Measurements from ENCODE around the gene FCER2. TPM values are rescaled to one million over a fixed set of nuclear protein-coding genes. Genes with fewer than 3 reads are reported as not detected.
"Not testable (repeated sequence)": the region's sequence is repeated elsewhere in the genome, so short reads cannot be mapped to it uniquely, and the experiment has no call there.

The FCER2 gene
- total RNA-seq, 1 experiment from 2014 or later = not detected

- no peak for DNase-seq (ENCODE audit: low read depth)
These were observed 54.8 kb downstream of the FCER2 start for GRCh38 chr19:7647156-7647555.

- DNase-seq (ENCODE audit: low read depth) = no peak
These were observed 55.6 kb downstream of the FCER2 start for GRCh38 chr19:7646426-7646700.

GRCh38 chr19:7645656-7646425, 56.1 kb downstream of the FCER2 start:
- DNase-seq (ENCODE audit: low read depth) = no peak

- no peak for DNase-seq (ENCODE audit: low read depth)
These were observed 56.8 kb downstream of the FCER2 start for GRCh38 chr19:7645163-7645562.

GRCh38 chr19:7644550-7644877, 57.4 kb downstream of the FCER2 start:
- DNase-seq (ENCODE audit: low read depth) = no peak

GRCh38 chr19:7643629-7644549, 58.0 kb downstream of the FCER2 start:
- not testable (repeated sequence) for DNase-seq (ENCODE audit: low read depth)

GRCh38 chr19:7643031-7643415, 58.9 kb downstream of the FCER2 start:
- DNase-seq (ENCODE audit: low read depth) = no peak

GRCh38 chr19:7642295-7643030, 59.5 kb downstream of the FCER2 start:
- DNase-seq (ENCODE audit: low read depth) = no peak

- DNase-seq (ENCODE audit: low read depth) = no peak
These were observed 60.3 kb downstream of the FCER2 start for GRCh38 chr19:7641290-7642276.

GRCh38 chr19:7640803-7641202, 61.1 kb downstream of the FCER2 start:
- no peak for DNase-seq (ENCODE audit: low read depth)

GRCh38 chr19:7639863-7640348, 62.0 kb downstream of the FCER2 start:
- DNase-seq (ENCODE audit: low read depth) = no peak

- no peak for DNase-seq (ENCODE audit: low read depth)
These were observed 63.0 kb downstream of the FCER2 start for GRCh38 chr19:7638802-7639465.

Other genes starting within 250 kb of the FCER2 start
- 0.36 and 3.2 TPM in 2 replicates for gene PEX11G, start 213.1 kb downstream of the FCER2 start, total RNA-seq (2014; rRNA removed; shearing (Covaris generic))
- gene ZNF358, start 186.0 kb downstream of the FCER2 start, total RNA-seq (2014; rRNA removed; shearing (Covaris generic)) = 35.8 and 50.3 TPM in 2 replicates
- 2.0 and 3.5 TPM in 2 replicates for gene MCOLN1, start 179.5 kb downstream of the FCER2 start, total RNA-seq (2014; rRNA removed; shearing (Covaris generic))
- gene PNPLA6, start 166.4 kb downstream of the FCER2 start, total RNA-seq (2014; rRNA removed; shearing (Covaris generic)) = 44.7 and 51.5 TPM in 2 replicates
- gene CAMSAP3, start 106.3 kb downstream of the FCER2 start, total RNA-seq (2014; rRNA removed; shearing (Covaris generic)) = not detected in 2 replicates
- 27.7 and 29.4 TPM in 2 replicates for gene XAB2, start 72.6 kb downstream of the FCER2 start, total RNA-seq (2014; rRNA removed; shearing (Covaris generic))
- gene PET100, start 72.3 kb downstream of the FCER2 start, total RNA-seq (2014; rRNA removed; shearing (Covaris generic)) = 80.6 and 92.9 TPM in 2 replicates
- gene PCP2, start 68.4 kb downstream of the FCER2 start, total RNA-seq (2014; rRNA removed; shearing (Covaris generic)) = not detected in 2 replicates
- gene STXBP2, start 65.0 kb downstream of the FCER2 start, total RNA-seq (2014; rRNA removed; shearing (Covaris generic)) = 1.3 and 3.3 TPM in 2 replicates
- gene RETN, start 33.1 kb downstream of the FCER2 start, total RNA-seq (2014; rRNA removed; shearing (Covaris generic)) = not detected in 2 replicates
- gene MCEMP1, start 25.0 kb downstream of the FCER2 start, total RNA-seq (2014; rRNA removed; shearing (Covaris generic)) = not detected in 2 replicates
- gene TRAPPC5, start 21.3 kb downstream of the FCER2 start, total RNA-seq (2014; rRNA removed; shearing (Covaris generic)) = 52.6 and 61.5 TPM in 2 replicates
- not detected in 2 replicates for gene CLEC4G, start 30.0 kb upstream of the FCER2 start, total RNA-seq (2014; rRNA removed; shearing (Covaris generic))
- gene CD209, start 45.4 kb upstream of the FCER2 start, total RNA-seq (2014; rRNA removed; shearing (Covaris generic)) = not detected in 2 replicates
- gene CLEC4M, start 61.1 kb upstream of the FCER2 start, total RNA-seq (2014; rRNA removed; shearing (Covaris generic)) = not detected in 2 replicates
- 6.8 and 8.1 TPM in 2 replicates for gene EVI5L, start 128.1 kb upstream of the FCER2 start, total RNA-seq (2014; rRNA removed; shearing (Covaris generic))
- not detected in 2 replicates for gene PRR36, start 172.3 kb upstream of the FCER2 start, total RNA-seq (2014; rRNA removed; shearing (Covaris generic))
- gene LRRC8E, start 186.4 kb upstream of the FCER2 start, total RNA-seq (2014; rRNA removed; shearing (Covaris generic)) = 5.2 and 7.3 TPM in 2 replicates
- gene MAP2K7, start 201.7 kb upstream of the FCER2 start, total RNA-seq (2014; rRNA removed; shearing (Covaris generic)) = 5.0 and 6.4 TPM in 2 replicates
- 0.36 and 2.1 TPM in 2 replicates for gene TGFBR3L, start 212.7 kb upstream of the FCER2 start, total RNA-seq (2014; rRNA removed; shearing (Covaris generic))
- gene SNAPC2, start 218.2 kb upstream of the FCER2 start, total RNA-seq (2014; rRNA removed; shearing (Covaris generic)) = 27.1 and 27.5 TPM in 2 replicates
- gene CTXN1, start 224.0 kb upstream of the FCER2 start, total RNA-seq (2014; rRNA removed; shearing (Covaris generic)) = 1.2 and 2.6 TPM in 2 replicates
- 35.7 and 77.2 TPM in 2 replicates for gene TIMM44, start 241.5 kb upstream of the FCER2 start, total RNA-seq (2014; rRNA removed; shearing (Covaris generic))

Data from RPMI7951 (cell line).